Heart right ventricle (tissue), 16 donors: ENCODE measurements around the gene SHC2. TPM values are rescaled to one million over a fixed set of nuclear protein-coding genes. Genes with fewer than 3 reads are reported as not detected.
"Not testable (repeated sequence)": the region's sequence is repeated elsewhere in the genome, so short reads cannot be mapped to it uniquely, and the experiment has no call there.

Experiments used
- ATAC-seq, 8 donors: fragments of 200-7000 bp; cut with Tn5 transposase; one replicate each; pipeline ENCODE4 v1.9.1; 2020; ENCODE audit warnings: mild to moderate bottlenecking in 8 of 8, moderate library complexity in 8 of 8, moderate number of reproducible peaks in 1 of 8
- DNase-seq, 2 donors: peaks; one replicate each; pipeline ENCODE4 v3.0.0-alpha.2; 2020
- H3K27ac ChIP-seq, 10 donors: fragments of 200-600 bp; sonication (generic) in 2 of 10; one replicate each; pipeline versions ENCODE4 v1.5.0 to v1.8.0; 2020 to 2022; ENCODE audit warnings: mild to moderate bottlenecking in 3 of 10
- H3K27me3 ChIP-seq, 7 donors: fragments of 200-600 bp; one replicate each; pipeline ENCODE4 v1.8.0; 2021 to 2022; ENCODE audit warnings: mild to moderate bottlenecking in 2 of 7
- H3K36me3 ChIP-seq, 9 donors: fragments of 200-600 bp; sonication (generic) in 1 of 9; one replicate each; pipeline versions ENCODE4 v1.5.0 to v1.8.0; 2020 to 2022; ENCODE audit warnings: mild to moderate bottlenecking in 2 of 9
- H3K4me1 ChIP-seq, 9 donors: fragments of 200-600 bp; sonication (generic) in 1 of 9; one replicate each; pipeline versions ENCODE4 v1.5.0 to v1.8.0; 2020 to 2022; ENCODE audit warnings: mild to moderate bottlenecking in 4 of 9
- H3K4me3 ChIP-seq, 10 donors: fragments of 200-600 bp; sonication (generic) in 2 of 10; one replicate each; pipeline versions ENCODE4 v1.5.0 to v1.8.0; 2020 to 2022; ENCODE audit warnings: mild to moderate bottlenecking in 7 of 10, moderate library complexity in 2 of 10
- H3K9me3 ChIP-seq, 11 donors: fragments of 200-600 bp in 10 of 11; sonication (generic) in 2 of 11; one replicate each; pipeline versions ENCODE4 v1.5.0 to v1.8.0; 2013 to 2022; ENCODE audit warnings: mild to moderate bottlenecking in 2 of 11, control low read depth in 1 of 11, moderate library complexity in 1 of 11
- WGBS, 2 donors: extraction: QIAGEN DNeasy Blood & Tissue Kit; methylation state at CpG; one replicate each; pipeline ENCODE4 v1.1.7; 2013; ENCODE audit warnings: inconsistent platforms in 1 of 2; 5-methylcytosine and 5-hydroxymethylcytosine counted together
- intact Hi-C, 10 donors: fragments of 100-400 bp; cut with DNase I; formaldehyde crosslinking; loops; one replicate each; pipeline versions ENCODE4 v1.11.1 to v1.14.2; 2022
- polyA plus RNA-seq, 2 donors: library from polyadenylated mRNA; stranded (reverse); fragments of 200-250 nt; gene quantifications; one replicate each; pipeline ENCODE4 v1.2.3, GENCODE V29; 2013
- total RNA-seq, 10 donors: library from RNA; stranded (reverse); fragmentation: NEBNext Ultra II Directional in 3 of 10; extraction: Animal tissue kit (Norgen Biotek cat#: 25700) in 3 of 10; gene quantifications; one replicate each; pipeline versions ENCODE4 v1.2.1 to v1.2.4, GENCODE V29; 2021 to 2023
- TF ChIP-seq, protein P1 (sequence below), 9 donors: fragments of 200-600 bp; sonication (generic) in 2 of 9; IDR thresholded peaks; one replicate each; pipeline versions ENCODE4 v1.5.0 to v1.8.0; 2021 to 2022; ENCODE audit warnings: antibody characterized with exemption in 9 of 9, mild to moderate bottlenecking in 5 of 9, moderate library complexity in 1 of 9
- donor health status: Arrhythmogenic right ventricular cardiomyopathy.
- donor health status: ischemic (EF 13 %, LVEDD 7.1; RV severe dilation, severe dysfunction).
- donor health status: healthy with polysubstance abuse.
- donor health status: DM: no; HTN: yes; CAD: no.
- donor health status: DM: no; HTN: no; CAD: no.
- donor health status: ischemic (EF 25% LVEDD 6.9; RV normal size, moderate dysfunction).
- donor health status: ischemic (EF 25% LVEDD 5.7; RV mildly dilated, moderate dysfunction).
- donor health status: healthy.
- donor health status: DM: yes; HTN: yes; CAD: no.
- donor health status: Ischemic cardiomyopathy.
- donor health status: ischemic (EF 35%, LVEDD 5.7; RV mildly dilated, moderate dysfunction).
- donor health status: nonischemic (EF 11% LVEDD 7.7; RV severe dilation, severe dysfunction).
- donor health status: DM: yes; HTN: yes; CAD: no.
- donor health status: PGD.
- donor health status: ischemic (EF 29% LVEDD 5.4; RV normal size, mild dysfunction).
- donor health status: nonischemic (EF 23%, LVEDD 6.1; RV moderate dilation, normal function).

SHC2 gene
- total and polyA plus RNA-seq, 12 donors = 7.7 to 33.5 (median 12.4) TPM

GRCh38 chr19:384799-385169 is 76.0 kb downstream of the SHC2 start:
- Histone ChIP-seq H3K9me3 (no peaks in the 10 kb centered on the region), H3K27me3 (peaks cover 0 to 55% (median 37%) of the 10 kb centered on the region in 7 donors), H3K36me3 (no peaks in the 10 kb centered on the region), H3K4me1 (peaks cover 0 to 5% (median 0%) of the 10 kb centered on the region in 9 donors), H3K27ac (no peak overlapping the region), H3K4me3 (no peak overlapping the region)
- ATAC-seq = no peak
- intact Hi-C loops = loop anchor here in 8 of 10 donors (1.0 to 10.0 kb wide), 6 partner anchors 90 to 100 kb away; a partner anchor contains a TSS
- TF ChIP-seq, protein P1, sequence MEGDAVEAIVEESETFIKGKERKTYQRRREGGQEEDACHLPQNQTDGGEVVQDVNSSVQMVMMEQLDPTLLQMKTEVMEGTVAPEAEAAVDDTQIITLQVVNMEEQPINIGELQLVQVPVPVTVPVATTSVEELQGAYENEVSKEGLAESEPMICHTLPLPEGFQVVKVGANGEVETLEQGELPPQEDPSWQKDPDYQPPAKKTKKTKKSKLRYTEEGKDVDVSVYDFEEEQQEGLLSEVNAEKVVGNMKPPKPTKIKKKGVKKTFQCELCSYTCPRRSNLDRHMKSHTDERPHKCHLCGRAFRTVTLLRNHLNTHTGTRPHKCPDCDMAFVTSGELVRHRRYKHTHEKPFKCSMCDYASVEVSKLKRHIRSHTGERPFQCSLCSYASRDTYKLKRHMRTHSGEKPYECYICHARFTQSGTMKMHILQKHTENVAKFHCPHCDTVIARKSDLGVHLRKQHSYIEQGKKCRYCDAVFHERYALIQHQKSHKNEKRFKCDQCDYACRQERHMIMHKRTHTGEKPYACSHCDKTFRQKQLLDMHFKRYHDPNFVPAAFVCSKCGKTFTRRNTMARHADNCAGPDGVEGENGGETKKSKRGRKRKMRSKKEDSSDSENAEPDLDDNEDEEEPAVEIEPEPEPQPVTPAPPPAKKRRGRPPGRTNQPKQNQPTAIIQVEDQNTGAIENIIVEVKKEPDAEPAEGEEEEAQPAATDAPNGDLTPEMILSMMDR (IDR thresholded peaks at IDR 0.05) = no peak
- WGBS, 2 donors = 68 to 74% methylated on average over 9 of the region's 9 CpGs
- DNase-seq = no peak

DNA sequence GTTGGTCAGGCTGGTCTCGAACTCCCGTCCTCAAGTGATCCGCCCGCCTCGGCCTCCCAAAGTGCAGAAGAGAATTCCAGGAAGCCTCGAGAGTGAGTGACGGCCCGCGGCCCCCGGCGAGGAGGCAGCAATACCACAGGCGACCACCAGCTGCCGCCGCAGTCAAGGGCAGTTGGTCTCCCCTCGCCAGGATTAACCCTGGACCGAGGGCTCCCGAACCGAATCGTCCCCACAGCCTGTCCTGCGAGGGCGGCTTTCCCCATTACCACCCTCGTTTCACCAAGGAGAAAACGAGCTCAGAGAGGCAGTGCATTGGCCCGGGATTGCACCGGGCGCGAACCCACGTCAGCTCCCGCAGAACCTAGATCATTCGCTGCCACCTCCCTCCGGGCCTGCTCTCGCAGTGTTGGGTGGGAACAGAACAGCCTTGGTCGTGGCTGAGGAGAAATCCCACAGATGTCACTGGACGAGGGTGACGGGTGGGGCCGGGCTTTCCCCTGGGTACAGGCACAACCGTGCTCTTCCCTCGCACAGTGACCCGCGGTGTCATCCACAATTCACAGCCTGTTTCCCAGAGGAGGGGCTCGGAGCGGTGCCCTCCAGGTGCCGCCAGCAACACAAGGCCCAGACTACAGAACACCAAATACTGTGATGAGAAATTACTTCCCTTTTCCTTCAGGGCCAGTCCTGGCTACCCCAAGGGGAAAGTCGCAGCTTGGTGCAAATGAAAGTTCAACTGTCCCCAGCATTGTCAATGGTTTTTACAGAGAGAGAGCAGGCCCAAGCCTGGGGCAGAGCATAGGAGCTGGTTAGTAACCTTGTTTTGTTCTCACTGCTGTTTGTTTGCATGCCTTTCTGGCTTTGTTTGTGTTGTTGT is 76.7 kb downstream of the SHC2 start:
- Histone ChIP-seq H3K27me3 (peaks cover 0 to 49% (median 34%) of the 10 kb centered on the region in 7 donors), H3K27ac (no peak overlapping the region), H3K9me3 (no peaks in the 10 kb centered on the region), H3K4me3 (no peak overlapping the region), H3K36me3 (no peaks in the 10 kb centered on the region), H3K4me1 (peaks cover 0 to 5% (median 0%) of the 10 kb centered on the region in 9 donors)
- WGBS, 2 donors = 26 to 28% methylated on average over 44 of the region's 44 CpGs
- intact Hi-C loops = loop anchor here in 8 of 10 donors (1.0 to 10.0 kb wide), 6 partner anchors 91 to 101 kb away; a partner anchor contains a TSS
- TF ChIP-seq, protein P1 (IDR thresholded peaks at IDR 0.05) = peak; percentile 42 to 72 (median 65)
- ATAC-seq (peak; percentile 49 to 86 (median 77)), DNase-seq (peak in 1 of 2 donors; percentile 45)

DNA sequence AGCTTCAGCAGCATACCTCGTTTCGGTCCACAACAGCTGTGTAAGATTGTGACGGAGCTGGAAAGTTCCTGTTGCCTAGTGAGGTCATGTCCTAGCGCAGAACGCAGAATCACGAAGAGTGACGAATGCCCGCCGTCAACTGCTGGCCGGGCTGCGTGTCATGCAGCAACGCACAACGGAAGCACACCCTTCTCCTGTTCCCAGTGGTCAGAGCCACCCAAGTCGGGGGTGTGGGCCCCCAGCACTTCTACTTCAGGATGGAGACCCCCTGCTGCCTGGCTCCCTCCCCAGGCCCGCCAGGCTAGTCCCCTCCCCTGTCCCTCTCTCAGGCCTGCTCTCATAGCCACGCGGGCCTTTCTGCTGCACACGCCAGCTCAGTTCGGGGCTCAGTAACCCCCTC is 77.8 kb downstream of the SHC2 start:
- 85 to 86% methylated on average over 19 of the region's 19 CpGs for WGBS, 2 donors
- intact Hi-C loops = loop anchor here in 5 of 10 donors (5.0 to 10.0 kb wide), 4 partner anchors 92 to 102 kb away; a partner anchor contains a TSS

DNA sequence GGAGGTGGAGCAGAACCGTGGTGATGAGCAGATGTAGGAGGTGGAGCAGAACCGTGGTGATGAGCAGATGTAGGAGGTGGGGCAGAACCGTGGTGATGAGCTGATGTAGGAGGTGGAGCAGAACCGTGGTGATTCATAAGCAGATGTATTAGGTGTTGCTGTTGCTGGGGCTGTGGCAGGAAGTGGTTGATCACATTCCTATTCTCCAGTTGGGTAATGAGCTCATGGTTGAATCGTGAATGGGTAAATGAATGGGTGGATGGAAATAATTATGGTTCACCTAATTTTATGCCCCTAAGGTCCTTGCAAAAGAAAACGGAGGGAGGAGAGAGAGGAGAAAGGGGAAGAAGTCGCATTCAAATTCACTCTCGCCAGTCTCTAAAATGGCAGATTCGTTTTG is 78.3 kb downstream of the SHC2 start:
- not testable (repeated sequence) for H3K27ac ChIP-seq, H3K4me3 ChIP-seq, H3K4me1 ChIP-seq, DNase-seq, H3K9me3 ChIP-seq, ATAC-seq, H3K36me3 ChIP-seq
- peaks cover 0 to 39% (median 31%) of the 10 kb centered on the region in 7 donors for H3K27me3 ChIP-seq
- 72 to 78% methylated on average over 7 of the region's 9 CpGs for WGBS, 2 donors
- intact Hi-C loops = loop anchor here in 5 of 10 donors (5.0 to 10.0 kb wide), 4 partner anchors 92 to 102 kb away; a partner anchor contains a TSS

More for the DNA sequence above, 77.8 kb downstream of the SHC2 start:
- Histone ChIP-seq H3K4me3 (no peak overlapping the region), H3K27me3 (peaks cover 0 to 42% (median 34%) of the 10 kb centered on the region in 7 donors), H3K9me3 (no peaks in the 10 kb centered on the region), H3K4me1 (peaks cover 0 to 5% (median 0%) of the 10 kb centered on the region in 9 donors), H3K27ac (no peak overlapping the region), H3K36me3 (no peaks in the 10 kb centered on the region)
- TF ChIP-seq, protein P1 (IDR thresholded peaks at IDR 0.05) = no peak
- DNase-seq = no peak
- no peak for ATAC-seq

GRCh38 chr19:381901-382300 is 78.9 kb downstream of the SHC2 start:
- not testable (repeated sequence) for ATAC-seq, DNase-seq, H3K36me3 ChIP-seq, H3K27ac ChIP-seq, H3K4me3 ChIP-seq, H3K4me1 ChIP-seq, H3K9me3 ChIP-seq
- 79 to 82% methylated on average over 11 of the region's 11 CpGs for WGBS, 2 donors
- intact Hi-C loops = loop anchor here in 5 of 10 donors (5.0 to 10.0 kb wide), 4 partner anchors 93 to 103 kb away; a partner anchor contains a TSS
- H3K27me3 ChIP-seq = peaks cover 0 to 37% (median 29%) of the 10 kb centered on the region in 7 donors

GRCh38 chr19:380618-381219 is 80.1 kb downstream of the SHC2 start:
- H3K4me1 ChIP-seq, DNase-seq, ATAC-seq, H3K4me3 ChIP-seq, H3K9me3 ChIP-seq, H3K27ac ChIP-seq, H3K36me3 ChIP-seq: not testable (repeated sequence)
- intact Hi-C loops = loop anchor here in 5 of 10 donors (5.0 to 10.0 kb wide), 4 partner anchors 94 to 104 kb away; a partner anchor contains a TSS
- H3K27me3 ChIP-seq = peaks cover 0 to 37% (median 24%) of the 10 kb centered on the region in 7 donors
- WGBS, 2 donors = 71 to 73% methylated on average over 12 to 13 of the region's 17 CpGs
